ENCODE data around the gene CCDC177. TPM values are rescaled to one million over a fixed set of nuclear protein-coding genes. Genes with fewer than 3 reads are reported as not detected.

CCDC177 gene
- total RNA-seq, 6 experiments from 2014 or later = 0.06 to 0.11 (median 0.07) TPM; not detected in 3

GRCh38 chr14:69532561-69533340 lies 41.9 kb downstream of the CCDC177 start:
- no peaks in the 10 kb centered on the region for H3K27me3 ChIP-seq
- H3K4me3 ChIP-seq = no peak overlapping the region
- intact Hi-C loops (cut with DNase I) = loop anchor here in 1 of 2 donors (5.0 kb wide), 1 partner anchor 40 kb away; the partner anchor contains the start of gene CCDC177
- no peaks in the 10 kb centered on the region for H3K36me3 ChIP-seq
- no peak for TF ChIP-seq CTCF (IDR thresholded peaks at IDR 0.05)
- no peak for TF ChIP-seq POLR2A (IDR thresholded peaks at IDR 0.05)
- ATAC-seq (no peak), DNase-seq (peak in 1 of 3 donors; percentile 16)
- WGBS (ENCODE audit: insufficient coverage, low coverage, low lambda C conversion rate, missing lambda C conversion rate) = 33% methylated on average over 1 of the region's 3 CpGs
- H3K9me3 ChIP-seq = no peaks in the 10 kb centered on the region
- H3K4me1 ChIP-seq = no peaks in the 10 kb centered on the region
- H3K27ac ChIP-seq = no peak overlapping the region

GRCh38 chr14:69531135-69531534 lies 43.5 kb downstream of the CCDC177 start:
- DNase-seq (no peak), ATAC-seq (no peak)
- H3K36me3 ChIP-seq = no peaks in the 10 kb centered on the region
- no peaks in the 10 kb centered on the region for H3K4me1 ChIP-seq
- 64% methylated on average over 3 of the region's 3 CpGs for WGBS (ENCODE audit: insufficient coverage, low coverage, low lambda C conversion rate, missing lambda C conversion rate)
- no peaks in the 10 kb centered on the region for H3K9me3 ChIP-seq
- no peaks in the 10 kb centered on the region for H3K27me3 ChIP-seq
- intact Hi-C loops (cut with DNase I) = loop anchor here in 1 of 2 donors (5.0 kb wide), 1 partner anchor 41 kb away; the partner anchor contains the start of gene CCDC177
- no peak overlapping the region for H3K4me3 ChIP-seq
- no peak for TF ChIP-seq CTCF (IDR thresholded peaks at IDR 0.05)
- TF ChIP-seq POLR2A (IDR thresholded peaks at IDR 0.05) = no peak
- H3K27ac ChIP-seq = no peak overlapping the region

GRCh38 chr14:69530095-69530494 lies 44.6 kb downstream of the CCDC177 start:
- DNase-seq = peak in 1 of 3 donors; percentile 30
- H3K36me3 ChIP-seq = no peaks in the 10 kb centered on the region
- ATAC-seq = no peak
- intact Hi-C loops (cut with DNase I) = loop anchor here in 1 of 2 donors (5.0 kb wide), 1 partner anchor 42 kb away; the partner anchor contains the start of gene CCDC177
- H3K27me3 ChIP-seq = no peaks in the 10 kb centered on the region
- H3K4me3 ChIP-seq = no peak overlapping the region
- no peaks in the 10 kb centered on the region for H3K4me1 ChIP-seq
- TF ChIP-seq CTCF (IDR thresholded peaks at IDR 0.05) (no peak), POLR2A (IDR thresholded peaks at IDR 0.05) (no peak)
- H3K9me3 ChIP-seq = no peaks in the 10 kb centered on the region
- 46% methylated on average over 2 of the region's 4 CpGs for WGBS (ENCODE audit: insufficient coverage, low coverage, low lambda C conversion rate, missing lambda C conversion rate)
- no peak overlapping the region for H3K27ac ChIP-seq

- no peak for ATAC-seq
- H3K27ac ChIP-seq = no peak overlapping the region
- intact Hi-C loops (cut with DNase I) = no loop called here
- no peak overlapping the region for H3K4me3 ChIP-seq
- no CpG with 5 or more reads among the region's 3 CpGs for WGBS (ENCODE audit: insufficient coverage, low coverage, low lambda C conversion rate, missing lambda C conversion rate)
- H3K27me3 ChIP-seq = no peaks in the 10 kb centered on the region
- TF ChIP-seq CTCF (IDR thresholded peaks at IDR 0.05) = no peak
- no peak for TF ChIP-seq POLR2A (IDR thresholded peaks at IDR 0.05)
- H3K4me1 ChIP-seq = no peaks in the 10 kb centered on the region
- no peaks in the 10 kb centered on the region for H3K9me3 ChIP-seq
- peak in 1 of 3 donors; percentile 15 for DNase-seq
- H3K36me3 ChIP-seq = no peaks in the 10 kb centered on the region
These were observed 45.1 kb downstream of the CCDC177 start for GRCh38 chr14:69529563-69529962.

Data from right lobe of liver (tissue), 6 donors.